ENCODE results near the gene SLC26A4. TPM values are rescaled to one million over a fixed set of nuclear protein-coding genes. Genes with fewer than 3 reads are reported as not detected.

The SLC26A4 gene
- total RNA-seq, 1 experiment from 2014 or later = 0.33 TPM

DNA sequence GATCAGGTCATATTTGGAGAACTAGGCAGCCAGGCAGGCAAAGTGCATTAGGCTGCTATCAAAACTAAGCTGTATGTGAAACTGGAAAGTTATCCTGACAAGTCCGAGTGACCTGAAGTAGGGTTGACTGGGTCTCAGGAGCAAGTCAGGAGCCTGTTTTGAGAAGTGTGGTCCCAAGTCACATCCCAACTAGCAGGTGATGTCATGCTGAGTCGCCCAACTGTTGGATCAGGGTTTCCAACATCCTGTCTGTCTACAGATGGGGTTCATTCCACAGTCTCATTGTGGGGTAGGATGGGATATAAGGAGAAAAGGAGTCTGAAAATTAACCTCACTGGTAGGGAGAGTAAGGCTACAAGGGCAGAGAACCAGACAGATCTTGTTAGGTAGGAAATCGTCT lies 27.0 kb downstream of the SLC26A4 start:
- H3T11ph ChIP-seq (ENCODE audit: low read length) = no peak overlapping the region
- H4K91ac ChIP-seq (ENCODE audit: insufficient read length, low read depth, low read length) = no peak overlapping the region
- H3K4me2 ChIP-seq (ENCODE audit: insufficient read depth, insufficient read length, low read length) = no peak overlapping the region
- no peak overlapping the region for H3K18ac ChIP-seq (ENCODE audit: insufficient read length, low read depth, low read length)
- no peak overlapping the region for H4K8ac ChIP-seq (replicated peaks; ENCODE audit: insufficient read length, low read depth, low read length)
- no peak overlapping the region for H3K4me3 Mint-ChIP-seq
- H3K4me1 ChIP-seq (ENCODE audit: insufficient read depth, low read length) = peaks cover 3% of the 10 kb centered on the region; the same call in 1 of the 2 replicates
- no peak overlapping the region for H3K14ac ChIP-seq (ENCODE audit: insufficient read depth, low read length)
- no peak overlapping the region for H3K4ac ChIP-seq (ENCODE audit: low read depth, low read length)
- H3K23ac ChIP-seq (ENCODE audit: insufficient read length, low read depth, low read length) = no peak overlapping the region
- no peak overlapping the region for H3K27ac Mint-ChIP-seq
- H3K9ac ChIP-seq (ENCODE audit: extremely low read depth, insufficient read length, low read length) = no peak overlapping the region
- no peak for DNase-seq
- H2AFZ ChIP-seq (ENCODE audit: low read length) = no peak overlapping the region
- H2AK5ac ChIP-seq (ENCODE audit: insufficient read length, low read length) = no peak overlapping the region
- H2BK20ac ChIP-seq (ENCODE audit: low read depth, low read length, poor library complexity, severe bottlenecking) = no peak overlapping the region
- H2BK12ac ChIP-seq (ENCODE audit: insufficient read length, low read depth, low read length) = no peak overlapping the region
- H2BK5ac ChIP-seq (ENCODE audit: insufficient read length, low read length) = no peak overlapping the region
- H3K4me1 Mint-ChIP-seq = peaks cover 11 to 12% of the 10 kb centered on the region in 2 experiments
- no CpG with 5 or more reads among the region's 3 CpGs for WGBS (ENCODE audit: extremely low coverage, insufficient read length, low lambda C conversion rate)
- H3K27me3 ChIP-seq (ENCODE audit: insufficient read depth, low read length) = no peaks in the 10 kb centered on the region
- no peak overlapping the region for H4K5ac ChIP-seq (ENCODE audit: insufficient read length, low read depth, low read length)
- H3K36me3 Mint-ChIP-seq (ENCODE audit: insufficient read depth in 1 of 3, low read depth in 3 of 3) = no peaks in the 10 kb centered on the region
- no peaks in the 10 kb centered on the region for H3K79me2 ChIP-seq (ENCODE audit: insufficient read depth, low read length)
- no peaks in the 10 kb centered on the region for H4K20me1 ChIP-seq (ENCODE audit: control insufficient read depth, insufficient read depth, insufficient read length)
- no peaks in the 10 kb centered on the region for H3K23me2 ChIP-seq (ENCODE audit: insufficient read length, low read depth, low read length, poor library complexity, severe bottlenecking)
- no peak overlapping the region for H2BK120ac ChIP-seq (ENCODE audit: low read depth, low read length, poor library complexity, severe bottlenecking)
- H3K79me1 ChIP-seq (ENCODE audit: insufficient read depth, low read depth, low read length, poor library complexity, severe bottlenecking) = no peaks in the 10 kb centered on the region
- no peaks in the 10 kb centered on the region; the same call in 1 of the 2 replicates for H3K27me3 Mint-ChIP-seq (ENCODE audit: low read depth)
- H3K56ac ChIP-seq (ENCODE audit: insufficient read length, low read depth, low read length) = no peak overlapping the region
- H3K9me3 Mint-ChIP-seq = no peaks in the 10 kb centered on the region
- no peaks in the 10 kb centered on the region for H3K9me3 ChIP-seq (ENCODE audit: control insufficient read depth, low read depth, low read length)
- H2BK15ac ChIP-seq (ENCODE audit: low read depth, low read length) = no peak overlapping the region
- no peak overlapping the region for H3K27ac ChIP-seq (ENCODE audit: insufficient read length, low read depth, low read length)
- no peak for TF ChIP-seq CTCF (conservative IDR thresholded peaks at IDR 0.05)

Measured in H9 (cell line).